ENCODE data around the gene SNX20.

DNA sequence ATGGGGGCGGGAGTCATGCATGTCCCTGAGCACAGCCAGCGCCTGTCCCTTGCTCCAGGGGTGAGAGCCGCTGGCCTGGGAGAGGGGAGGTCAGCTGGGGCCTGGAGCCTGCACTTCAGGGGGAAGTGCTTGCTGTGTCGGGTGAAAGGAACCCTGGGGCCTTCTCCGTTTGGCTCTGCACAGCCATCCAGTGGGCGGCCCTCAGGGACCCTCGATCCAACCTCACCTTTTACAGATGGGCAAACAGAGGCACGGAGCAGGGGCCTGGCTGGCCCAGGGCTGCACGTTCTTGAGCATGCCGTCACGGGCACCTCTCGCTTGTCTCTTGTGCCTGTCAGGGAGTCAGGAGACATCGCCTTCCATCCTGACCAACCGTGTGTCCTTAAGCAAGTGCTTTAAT, 1.8 kb downstream of the SNX20 start:
- TF ChIP-seq, protein P1, sequence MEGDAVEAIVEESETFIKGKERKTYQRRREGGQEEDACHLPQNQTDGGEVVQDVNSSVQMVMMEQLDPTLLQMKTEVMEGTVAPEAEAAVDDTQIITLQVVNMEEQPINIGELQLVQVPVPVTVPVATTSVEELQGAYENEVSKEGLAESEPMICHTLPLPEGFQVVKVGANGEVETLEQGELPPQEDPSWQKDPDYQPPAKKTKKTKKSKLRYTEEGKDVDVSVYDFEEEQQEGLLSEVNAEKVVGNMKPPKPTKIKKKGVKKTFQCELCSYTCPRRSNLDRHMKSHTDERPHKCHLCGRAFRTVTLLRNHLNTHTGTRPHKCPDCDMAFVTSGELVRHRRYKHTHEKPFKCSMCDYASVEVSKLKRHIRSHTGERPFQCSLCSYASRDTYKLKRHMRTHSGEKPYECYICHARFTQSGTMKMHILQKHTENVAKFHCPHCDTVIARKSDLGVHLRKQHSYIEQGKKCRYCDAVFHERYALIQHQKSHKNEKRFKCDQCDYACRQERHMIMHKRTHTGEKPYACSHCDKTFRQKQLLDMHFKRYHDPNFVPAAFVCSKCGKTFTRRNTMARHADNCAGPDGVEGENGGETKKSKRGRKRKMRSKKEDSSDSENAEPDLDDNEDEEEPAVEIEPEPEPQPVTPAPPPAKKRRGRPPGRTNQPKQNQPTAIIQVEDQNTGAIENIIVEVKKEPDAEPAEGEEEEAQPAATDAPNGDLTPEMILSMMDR (conservative IDR thresholded peaks at IDR 0.05; ENCODE audit: low read depth, low read length) = no peak
- no peak for TF ChIP-seq EZH2 (IDR thresholded peaks at IDR 0.05; ENCODE audit: borderline replicate concordance, low read depth, low read length, poor library complexity, severe bottlenecking)
